A673 (cell line): ENCODE data around the gene ATG13.

Source experiments
- CTCF ChIP-seq: fragments of 300-800, 200-600 bp; sonication (generic); conservative IDR thresholded peaks from 2 replicates; pipeline ENCODE4 v1.5.1; 2017; ENCODE audit warnings: low read depth, mild to moderate bottlenecking, antibody characterized with exemption, low read length, moderate library complexity, mixed read lengths
- EZH2 ChIP-seq: fragments of 200-600 bp; sonication (generic); IDR thresholded peaks from 2 replicates; pipeline ENCODE4 v1.6.1; 2017; ENCODE audit warnings: borderline replicate concordance, low read depth, mild to moderate bottlenecking, mixed read lengths, antibody characterized with exemption, low read length; ENCODE audit not compliant: poor library complexity, severe bottlenecking

- TF ChIP-seq CTCF: no peak
- TF ChIP-seq EZH2: no peak
Observed at GRCh38 chr11:46594785-46595184, 22.6 kb upstream of the ATG13 start.
